Loucy (cell line): ENCODE results near the gene RIN3.

Source experiments
- H2AFZ ChIP-seq: fragments of 200-600 bp; sonication (generic); 2 replicates; pipeline ENCODE4 v1.6.0; 2016; ENCODE audit warnings: antibody characterized with exemption, mild to moderate bottlenecking, low read length, moderate library complexity
- H3F3A ChIP-seq: fragments of 200-600 bp; 2 replicates; pipeline ENCODE4 v1.6.0; 2016; ENCODE audit warnings: antibody characterized with exemption, low read depth, mild to moderate bottlenecking
- H3K27me3 ChIP-seq: fragments of 200-600 bp; sonication (generic); 2 replicates; pipeline ENCODE4 v1.6.1; 2014; ENCODE audit warnings: low read length, mild to moderate bottlenecking; ENCODE audit not compliant: insufficient read depth, poor library complexity, severe bottlenecking
- H3K36me3 ChIP-seq: fragments of 200-600 bp; sonication (generic); 2 replicates; pipeline ENCODE4 v1.6.1; 2016; ENCODE audit warnings: low read length; ENCODE audit not compliant: insufficient read depth
- H3K4me1 ChIP-seq: fragments of 200-600 bp; sonication (generic); 2 replicates; pipeline ENCODE4 v1.5.1; 2014; ENCODE audit warnings: low read length, mild to moderate bottlenecking; ENCODE audit not compliant: insufficient read depth, poor library complexity, severe bottlenecking
- H3K4me2 ChIP-seq: fragments of 200-600 bp; sonication (generic); 2 replicates; pipeline ENCODE4 v1.6.0; 2014; ENCODE audit warnings: antibody characterized with exemption, low read length, low read depth, mild to moderate bottlenecking; ENCODE audit not compliant: poor library complexity, severe bottlenecking
- H3K4me3 ChIP-seq: fragments of 200-600 bp; sonication (generic); 2 replicates; pipeline ENCODE4 v1.5.1; 2014; ENCODE audit warnings: low read length, mild to moderate bottlenecking, mixed read lengths; ENCODE audit not compliant: poor library complexity, severe bottlenecking
- H3K79me2 ChIP-seq: fragments of 200-600 bp; sonication (generic); 2 replicates; pipeline ENCODE4 v1.6.1; 2014; ENCODE audit warnings: low read length; ENCODE audit not compliant: insufficient read depth
- H3K9ac ChIP-seq: fragments of 200-600 bp; sonication (generic); 2 replicates; pipeline ENCODE4 v1.6.0; 2014; ENCODE audit warnings: mild to moderate bottlenecking, low read depth, low read length, moderate library complexity; ENCODE audit not compliant: poor library complexity, severe bottlenecking
- H3K9me2 ChIP-seq: fragments of 200-600 bp; sonication (generic); replicated peaks from 2 replicates; pipeline ENCODE4 v1.6.1; 2016; ENCODE audit warnings: low read depth, low read length, mixed read lengths
- H3K9me3 ChIP-seq: fragments of 200-600 bp; sonication (generic); 2 replicates; pipeline ENCODE4 v1.6.1; 2014; ENCODE audit warnings: mild to moderate bottlenecking, antibody characterized with exemption, low read length, low read depth; ENCODE audit not compliant: insufficient read depth
- H4K20me1 ChIP-seq: fragments of 200-600 bp; sonication (generic); 2 replicates; pipeline ENCODE4 v1.6.0; 2014; ENCODE audit warnings: antibody characterized with exemption, low read length, mild to moderate bottlenecking; ENCODE audit not compliant: insufficient read depth, poor library complexity, severe bottlenecking
- CTCF ChIP-seq: fragments of 200-600 bp; sonication (generic); conservative IDR thresholded peaks from 2 replicates; pipeline ENCODE4 v1.5.1; 2014; ENCODE audit warnings: mild to moderate bottlenecking, antibody characterized with exemption, low read length
- EZH2phosphoT487 ChIP-seq: fragments of 200-600 bp; IDR thresholded peaks from 2 replicates; pipeline ENCODE4 v1.6.1; 2018; ENCODE audit warnings: antibody characterized with exemption, mild to moderate bottlenecking, moderate library complexity, borderline replicate concordance

The RIN3 gene

GRCh38 chr14:92520102-92521057 lies 6.8 kb downstream of the RIN3 start:
- Histone ChIP-seq H3K4me1 (peaks cover 78% of the 10 kb centered on the region), H3K9me2 (no peaks in the 10 kb centered on the region), H3K9ac (peak overlapping the region; percentile 96), H2AFZ (no peak overlapping the region), H3K4me3 (peak overlapping the region; percentile 96), H3K36me3 (no peaks in the 10 kb centered on the region), H3K9me3 (no peaks in the 10 kb centered on the region), H3F3A (no peaks in the 10 kb centered on the region), H3K4me2 (peak overlapping the region; percentile 97), H3K27me3 (no peaks in the 10 kb centered on the region), H3K79me2 (peaks cover 100% of the 10 kb centered on the region), H4K20me1 (peaks cover 26% of the 10 kb centered on the region)
- no peak for TF ChIP-seq CTCF
- TF ChIP-seq EZH2phosphoT487: no peak

GRCh38 chr14:92521058-92521415 lies 7.5 kb downstream of the RIN3 start:
- Histone ChIP-seq H4K20me1 (peaks cover 31% of the 10 kb centered on the region), H3F3A (no peaks in the 10 kb centered on the region)

GRCh38 chr14:92523752-92524151 lies 10.2 kb downstream of the RIN3 start:
- Histone ChIP-seq H3K4me3 (no peak overlapping the region), H3K9ac (peak overlapping the region; percentile 65), H3K27me3 (no peaks in the 10 kb centered on the region), H4K20me1 (peaks cover 23% of the 10 kb centered on the region), H2AFZ (no peak overlapping the region), H3K9me3 (no peaks in the 10 kb centered on the region), H3K9me2 (no peaks in the 10 kb centered on the region), H3K79me2 (peaks cover 100% of the 10 kb centered on the region), H3F3A (no peaks in the 10 kb centered on the region), H3K4me2 (peak overlapping the region; percentile 72), H3K4me1 (peaks cover 61% of the 10 kb centered on the region), H3K36me3 (no peaks in the 10 kb centered on the region)
- TF ChIP-seq CTCF (no peak), EZH2phosphoT487 (no peak)

More at GRCh38 chr14:92521058-92521415, 7.5 kb downstream of the RIN3 start:
- H3K36me3 ChIP-seq: no peaks in the 10 kb centered on the region
- no peak overlapping the region for H3K9ac ChIP-seq
- no peaks in the 10 kb centered on the region for H3K9me3 ChIP-seq
- H3K27me3 ChIP-seq: no peaks in the 10 kb centered on the region
- peak overlapping the region; percentile 18 for H3K4me2 ChIP-seq
- H3K4me3 ChIP-seq: no peak overlapping the region
- H3K4me1 ChIP-seq: peaks cover 77% of the 10 kb centered on the region
- H3K79me2 ChIP-seq: peaks cover 100% of the 10 kb centered on the region
- H2AFZ ChIP-seq: no peak overlapping the region
- TF ChIP-seq EZH2phosphoT487 (no peak), CTCF (no peak)
- H3K9me2 ChIP-seq: no peaks in the 10 kb centered on the region
